ENCODE results near the gene DRC3. TPM values are rescaled to one million over a fixed set of nuclear protein-coding genes. Genes with fewer than 3 reads are reported as not detected.

DRC3 gene
- total RNA-seq, 1 experiment from 2014 or later: 0.69 TPM

DNA sequence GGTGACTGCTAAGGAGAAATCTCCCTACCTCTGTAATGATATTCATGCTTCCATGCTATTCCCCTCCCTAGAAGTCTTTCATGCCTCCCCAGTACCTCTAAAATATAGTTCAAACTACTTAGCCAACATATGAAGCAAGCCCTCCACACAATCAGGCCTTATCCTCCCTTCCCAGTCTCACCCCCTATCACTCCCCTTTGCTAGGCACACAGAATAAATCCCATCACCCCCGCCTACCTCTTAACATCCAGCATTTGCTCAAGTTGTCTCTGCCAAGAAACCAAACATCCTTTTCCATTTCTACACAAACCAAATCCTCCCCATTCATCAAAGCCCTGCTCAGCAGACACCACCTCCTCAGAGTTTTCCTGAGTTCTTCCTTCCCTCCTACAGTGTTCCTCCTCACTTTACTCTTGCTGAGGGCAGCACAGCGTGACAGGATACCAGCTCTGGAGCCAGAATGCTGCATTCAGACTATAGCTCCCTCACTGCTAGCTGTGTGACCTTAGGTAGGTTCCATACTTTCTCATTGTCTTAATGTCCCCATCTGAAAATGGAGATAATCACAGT lies 7.4 kb upstream of the DRC3 start:
- no peak for DNase-seq (ENCODE audit: low read depth)

DNA sequence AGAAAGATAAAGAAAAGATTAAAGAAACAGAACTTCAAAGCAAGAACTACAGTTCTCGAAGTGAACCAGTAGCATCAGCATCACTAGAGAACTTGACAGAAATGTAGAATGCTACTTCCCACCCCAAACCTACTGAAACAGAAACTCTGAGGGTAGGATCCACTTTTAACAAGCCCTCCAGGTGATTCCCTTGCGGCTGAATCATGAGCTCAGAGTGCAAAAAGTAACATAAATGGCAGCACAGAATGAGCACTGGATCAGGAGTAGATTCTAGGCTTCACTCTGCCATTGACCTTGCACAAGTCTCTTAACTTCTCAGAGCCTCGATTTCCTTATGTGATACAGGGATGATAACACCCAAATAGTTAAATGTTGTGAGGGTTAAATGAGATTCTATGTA lies 6.3 kb upstream of the DRC3 start:
- DNase-seq (ENCODE audit: low read depth): no peak

DNA sequence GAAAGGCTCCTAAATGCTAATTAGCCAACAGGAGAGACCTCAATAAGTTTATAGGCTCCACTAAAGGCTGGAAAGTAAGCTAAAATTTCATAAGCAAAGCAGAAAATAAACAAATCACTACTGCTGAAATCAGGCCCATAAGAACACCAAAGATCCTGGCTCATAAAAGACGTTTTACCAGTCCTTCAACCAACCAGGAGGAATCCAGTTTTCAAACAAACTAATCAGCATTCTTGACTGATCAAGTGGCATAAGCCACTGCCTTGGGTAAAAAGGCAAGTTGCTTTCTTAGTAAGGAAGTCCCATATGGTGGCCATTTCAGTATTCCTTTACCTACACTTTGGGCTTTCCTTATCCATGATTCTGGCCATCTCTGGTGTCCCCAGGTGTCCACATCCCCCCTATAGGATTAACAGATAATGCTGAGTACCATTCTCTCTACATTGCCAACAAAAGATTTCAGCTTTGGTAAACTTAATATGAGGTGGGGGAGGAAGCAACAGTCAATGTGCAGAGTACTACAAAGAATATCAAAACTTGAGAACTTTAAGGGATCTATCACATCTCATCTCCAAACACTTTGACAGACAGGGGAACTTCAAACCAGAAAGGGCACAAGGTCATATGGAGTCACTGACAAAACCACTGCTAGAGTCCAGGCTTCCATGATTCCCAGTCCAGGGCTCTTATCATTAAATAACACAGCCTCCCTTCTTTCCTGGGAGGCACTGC lies 1.8 kb upstream of the DRC3 start:
- peak; percentile 25 for DNase-seq (ENCODE audit: low read depth)

DNA sequence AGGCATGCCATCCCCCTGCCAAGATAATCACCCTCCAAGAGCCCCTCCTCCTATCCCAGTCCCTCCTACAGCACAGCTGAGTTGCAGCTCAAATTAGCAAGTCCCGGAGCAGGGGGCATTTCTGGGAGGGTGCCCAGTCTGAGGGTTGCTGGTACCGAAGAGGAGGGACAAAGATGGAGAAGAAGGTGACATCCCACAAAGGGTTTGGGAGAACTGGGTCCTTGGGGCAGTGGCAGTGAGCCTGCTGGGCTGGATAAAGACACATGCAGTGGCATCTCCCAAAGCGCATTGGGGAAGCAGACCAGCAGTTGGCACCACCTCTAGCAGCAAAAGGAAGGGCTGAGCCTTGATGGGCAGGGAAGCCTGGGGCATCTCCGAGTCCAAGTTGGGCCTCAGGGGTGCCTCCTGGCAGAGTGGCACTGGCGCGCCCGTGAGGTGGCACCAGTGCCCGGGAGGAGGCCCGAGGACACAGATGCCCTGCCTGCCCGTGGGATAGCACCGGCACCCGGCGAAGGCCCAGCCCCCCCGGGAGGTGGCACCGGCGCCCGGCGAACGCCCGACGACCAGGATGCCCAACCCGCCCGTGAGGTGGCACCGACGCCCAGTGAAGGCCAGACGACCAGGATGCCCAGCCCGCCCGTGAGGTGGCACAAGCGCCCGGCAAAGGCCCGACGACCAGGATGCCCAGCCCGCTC lies 1.1 kb upstream of the DRC3 start:
- peak; percentile 51 for DNase-seq (ENCODE audit: low read depth)

DNA sequence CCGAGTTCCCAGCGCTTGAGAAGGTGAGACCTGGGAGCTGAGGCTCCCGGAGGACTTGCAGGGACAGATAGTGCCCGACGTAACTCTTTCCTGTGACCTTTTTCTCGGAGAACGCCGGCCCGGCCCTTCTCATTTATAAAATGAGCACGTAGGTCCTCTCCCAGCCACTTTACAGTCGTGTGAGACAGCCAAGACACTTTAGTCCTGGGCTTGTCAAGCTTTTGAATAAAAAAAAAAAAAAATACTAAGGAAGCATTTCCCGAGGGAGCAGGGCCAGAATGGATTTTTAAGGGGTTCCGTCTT lies 241 bp downstream of the DRC3 start:
- DNase-seq (ENCODE audit: low read depth): no peak

DNA sequence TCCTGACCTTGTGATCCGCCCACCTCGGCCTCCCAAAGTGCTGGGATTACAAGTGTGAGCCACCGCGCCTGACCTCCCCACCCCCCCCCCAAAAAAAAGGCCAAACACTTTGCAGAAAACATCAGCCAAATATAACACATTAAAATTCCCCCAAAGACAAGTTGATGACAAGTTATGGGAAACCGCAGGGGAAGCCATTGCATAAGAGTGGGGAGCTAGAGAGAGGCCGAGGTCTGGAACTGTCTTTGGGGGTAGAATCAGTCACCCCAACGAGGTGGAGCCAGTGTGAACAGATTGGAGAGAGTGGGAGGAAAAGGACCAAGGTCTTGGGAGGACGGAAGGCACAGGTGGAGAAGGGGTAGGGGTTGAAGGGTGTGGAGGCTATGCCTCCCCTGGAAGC lies 2.8 kb downstream of the DRC3 start:
- no peak for DNase-seq (ENCODE audit: low read depth)

DNA sequence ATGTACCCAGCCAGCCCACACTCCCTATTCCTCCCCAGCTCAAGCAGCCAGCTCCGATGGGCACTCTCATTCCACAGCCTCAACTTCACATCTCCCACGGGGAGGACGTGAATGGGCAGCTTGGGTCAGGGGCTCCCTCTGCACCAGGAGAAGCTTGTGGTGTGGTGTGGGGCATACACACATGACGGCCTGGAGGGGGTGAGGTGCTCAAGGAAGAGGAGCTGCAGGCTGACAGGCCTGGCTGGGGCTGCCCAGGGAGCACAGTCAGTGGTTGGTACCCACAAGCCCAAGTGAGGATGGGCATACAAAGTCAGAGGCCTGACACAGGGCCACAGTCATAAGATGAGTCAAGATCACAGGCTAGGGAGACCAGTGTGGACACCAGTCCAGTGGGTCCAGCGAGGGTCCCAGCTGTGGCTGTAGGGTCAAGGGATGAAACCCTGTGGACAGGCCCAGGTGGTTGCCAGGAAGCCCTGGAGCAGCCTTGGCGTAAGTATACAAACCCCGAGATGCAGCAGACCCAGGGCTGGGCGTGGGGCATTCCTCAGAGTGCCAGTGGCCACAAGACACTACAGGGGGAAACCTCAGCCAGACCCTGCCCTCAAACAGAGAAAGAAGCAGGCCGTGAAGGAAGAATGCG lies 4.4 kb downstream of the DRC3 start:
- no peak for DNase-seq (ENCODE audit: low read depth)

DNA sequence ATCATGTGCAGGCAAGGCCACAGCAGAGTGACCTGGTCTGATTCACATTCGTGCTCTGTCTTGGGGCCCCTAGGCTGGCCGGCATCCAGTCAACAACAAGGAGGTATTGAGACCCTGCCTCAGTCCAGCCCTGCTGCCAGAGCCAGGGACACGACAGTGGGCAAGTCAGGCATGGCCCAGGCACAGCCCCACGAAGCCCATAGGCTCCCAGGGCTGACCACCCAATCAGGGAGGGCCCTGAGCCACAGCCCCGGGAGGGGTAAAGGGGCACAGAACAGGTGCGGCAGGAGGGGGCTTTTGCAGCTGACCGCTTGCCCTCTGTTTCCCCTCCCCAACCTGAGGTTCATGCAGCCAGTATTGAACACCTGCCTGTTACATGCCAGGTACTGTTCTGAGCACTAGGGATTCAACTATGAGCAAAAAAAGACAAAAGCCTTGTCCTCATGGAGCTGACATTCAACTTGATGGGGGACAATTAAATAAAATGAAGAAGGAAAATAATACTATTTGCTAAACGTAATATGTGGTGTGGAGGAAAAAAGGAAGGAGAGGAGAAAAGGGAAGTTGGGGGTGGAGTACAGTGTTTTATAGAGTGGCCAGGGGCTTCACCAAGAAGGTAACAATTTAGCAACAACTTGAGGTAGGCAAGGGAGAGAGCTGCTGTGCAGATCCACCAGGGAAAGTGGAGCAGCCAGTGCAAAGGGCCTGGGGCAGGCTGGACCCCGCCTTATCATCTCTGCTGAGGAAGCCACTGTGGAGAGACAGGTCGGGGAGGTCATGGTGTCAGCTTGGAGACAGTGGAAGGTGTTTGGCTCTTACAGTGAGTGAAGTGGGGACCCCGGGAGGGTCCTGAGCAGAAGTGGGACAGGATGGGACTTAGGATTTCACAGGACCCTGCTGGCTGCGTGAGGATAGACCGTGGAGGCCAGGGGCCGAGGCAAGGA lies 6.1 kb downstream of the DRC3 start:
- DNase-seq (ENCODE audit: low read depth): no peak

DNA sequence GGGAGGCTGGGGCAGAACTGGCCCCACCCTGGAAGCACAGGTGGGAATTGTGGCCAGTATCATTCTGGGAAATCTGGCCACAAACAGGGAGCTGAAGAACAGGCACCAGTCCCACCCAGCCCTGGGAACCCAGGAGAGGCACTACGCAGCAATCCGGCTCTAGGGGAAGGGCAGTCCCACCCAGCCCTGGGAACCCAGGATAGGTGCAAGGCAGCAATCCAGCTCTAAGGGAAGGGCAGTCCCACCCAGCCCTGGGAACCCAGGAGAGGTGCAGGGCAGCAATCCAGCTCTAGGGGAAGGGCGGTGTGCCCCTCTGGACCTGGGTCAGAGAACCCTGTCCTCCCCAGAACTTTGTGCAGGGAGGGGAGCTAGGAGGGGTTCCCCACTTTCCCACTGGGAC lies 7.1 kb downstream of the DRC3 start:
- DNase-seq (ENCODE audit: low read depth): no peak

DNA sequence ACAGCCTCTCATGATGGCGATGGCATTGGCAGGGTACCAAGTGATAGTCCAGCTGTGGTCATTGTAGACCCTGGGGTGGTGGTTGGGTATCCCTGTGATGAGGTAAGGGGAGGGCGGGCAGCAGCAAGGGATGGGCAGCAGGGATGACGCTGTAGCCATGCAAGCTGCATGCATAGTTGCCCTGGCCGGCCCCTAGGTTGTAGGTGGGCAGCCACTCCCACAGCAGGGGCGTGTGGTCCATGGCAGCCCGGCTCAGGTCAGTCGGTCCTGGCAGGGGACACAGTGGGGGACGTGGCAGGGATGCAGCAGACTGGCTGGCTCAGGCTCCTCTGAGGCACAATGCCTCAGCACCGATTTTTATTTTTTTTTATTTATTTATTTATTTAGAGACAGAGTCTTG lies 8.7 kb downstream of the DRC3 start:
- no peak for DNase-seq (ENCODE audit: low read depth)

DNA sequence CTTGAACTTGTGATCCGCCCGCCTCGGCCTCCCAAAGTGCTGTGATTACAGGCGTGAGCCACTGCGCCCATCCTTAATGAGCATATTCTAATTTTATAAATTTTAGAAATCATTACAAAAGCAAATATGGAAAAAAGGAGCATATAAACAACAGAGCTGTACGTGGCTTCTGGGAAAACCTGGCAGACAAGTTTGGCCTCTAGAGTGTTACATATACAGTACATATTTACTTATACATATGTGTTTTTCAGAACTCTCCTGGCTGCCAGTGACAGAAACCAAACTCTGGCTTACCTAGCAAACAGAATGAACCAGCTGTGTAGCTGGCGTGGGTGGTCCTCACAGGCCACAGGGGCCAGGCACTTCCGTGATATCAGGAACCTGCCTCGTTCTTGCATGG lies 10.1 kb downstream of the DRC3 start:
- DNase-seq (ENCODE audit: low read depth): no peak

DNA sequence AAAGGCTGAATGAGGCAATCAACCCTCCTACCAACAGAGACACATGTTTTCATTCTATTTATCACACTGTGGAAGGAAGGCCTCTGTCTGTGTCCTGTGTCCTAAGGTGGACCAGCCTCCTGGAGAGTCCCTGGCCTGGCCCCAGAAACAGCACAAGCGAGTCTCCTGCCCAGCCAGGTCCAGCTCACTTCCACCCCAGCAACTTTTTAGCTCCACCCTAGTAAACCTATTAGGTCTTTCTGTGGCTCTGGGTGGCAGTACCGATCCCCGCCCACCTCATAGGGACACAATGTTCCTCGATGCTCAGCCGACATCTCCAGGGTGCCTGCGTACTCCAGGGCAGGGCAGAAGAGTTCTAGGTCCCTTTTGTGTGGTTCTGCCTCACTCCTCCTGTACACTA lies 10.7 kb downstream of the DRC3 start:
- no peak for DNase-seq (ENCODE audit: low read depth)

DNA sequence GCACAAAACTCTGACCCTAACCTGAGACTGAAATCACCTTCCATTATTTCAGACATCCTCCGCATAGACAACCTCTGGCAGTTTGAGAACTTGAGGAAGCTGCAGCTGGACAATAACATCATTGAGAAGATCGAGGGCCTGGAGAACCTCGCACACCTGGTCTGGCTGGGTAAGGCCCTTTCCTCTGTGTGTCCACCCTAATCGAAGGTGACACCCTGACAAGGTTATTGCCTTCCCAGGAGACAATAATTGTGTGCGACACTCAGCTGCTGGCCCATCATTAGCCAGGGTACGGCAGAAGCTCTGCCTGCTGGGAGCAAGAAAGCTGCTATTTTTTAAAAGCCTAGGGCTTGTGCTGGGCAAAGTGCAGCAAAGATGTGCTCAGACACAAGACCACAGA lies 11.1 kb downstream of the DRC3 start:
- DNase-seq (ENCODE audit: low read depth): no peak

DNA sequence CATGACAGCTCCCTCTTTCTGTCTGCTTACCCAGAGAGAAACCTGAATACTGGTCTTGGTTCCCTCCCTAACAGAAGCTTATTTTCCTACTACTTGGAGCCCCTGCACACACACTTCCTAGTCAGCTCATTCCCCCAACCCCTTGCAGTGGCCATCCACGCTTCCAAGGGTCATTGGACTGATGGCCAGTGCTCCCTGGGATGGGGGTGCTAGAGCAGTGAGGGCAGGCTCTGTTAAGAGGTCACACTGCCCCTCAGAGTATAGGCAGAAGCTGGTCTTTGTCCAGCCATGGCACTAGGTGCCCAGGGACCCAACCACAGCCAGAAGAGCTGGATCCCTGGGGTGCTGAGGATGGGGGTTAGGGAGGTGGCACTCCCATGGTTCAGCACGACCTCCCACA lies 12.5 kb downstream of the DRC3 start:
- DNase-seq (ENCODE audit: low read depth): no peak

DNA sequence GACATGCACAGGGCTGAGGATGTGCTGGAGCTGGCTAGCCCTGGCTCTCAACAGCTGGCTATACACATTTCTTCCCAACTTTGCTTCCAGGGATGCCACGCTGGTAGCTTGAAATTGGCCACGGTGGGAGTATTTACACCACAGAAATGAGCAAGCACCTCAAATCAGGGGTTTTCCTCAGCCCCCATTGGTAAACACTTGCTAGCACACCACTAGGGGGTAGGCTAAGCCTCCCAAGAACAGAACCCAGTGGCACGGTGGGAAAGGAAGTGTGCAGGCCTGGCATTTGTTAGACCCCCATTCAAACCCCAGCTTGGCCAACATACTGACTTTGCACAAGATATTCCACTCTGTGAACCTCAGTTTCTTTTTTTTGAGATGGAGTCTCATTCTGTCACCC lies 12.9 kb downstream of the DRC3 start:
- peak; percentile 25 for DNase-seq (ENCODE audit: low read depth)

DNA sequence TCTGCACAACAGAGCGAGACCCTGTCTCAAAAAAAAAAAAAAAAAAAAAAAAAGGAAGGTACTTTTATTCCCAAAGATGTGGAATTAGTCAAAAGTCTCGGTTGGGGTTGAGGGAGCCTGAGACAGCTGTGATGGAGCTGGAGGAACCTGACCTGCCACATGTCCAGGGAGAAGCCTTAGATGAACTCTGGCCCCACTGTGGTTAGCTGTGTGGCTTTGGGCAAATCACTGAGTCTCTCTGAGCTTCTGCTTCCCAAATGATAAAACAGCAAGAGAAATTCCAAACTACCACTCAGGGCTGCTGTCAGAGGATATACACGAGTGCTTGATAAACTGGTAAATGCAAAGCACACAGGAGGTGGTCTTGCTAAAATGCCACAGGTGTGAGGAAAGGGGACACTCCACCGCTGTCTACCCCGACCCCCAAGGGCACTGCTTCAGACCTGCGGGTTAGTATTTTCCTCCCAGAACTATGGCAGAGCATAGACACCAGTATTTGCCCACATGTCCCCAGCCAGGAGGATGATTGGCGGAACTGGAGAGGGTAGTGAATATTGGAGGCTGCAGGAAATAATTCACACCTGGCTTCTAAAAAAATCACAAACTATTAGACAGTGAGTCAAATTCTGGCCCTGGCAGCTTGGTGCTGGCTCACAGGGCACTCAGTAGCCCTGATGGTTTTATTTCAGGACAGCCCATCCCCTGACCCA lies 14.7 kb downstream of the DRC3 start:
- no peak for DNase-seq (ENCODE audit: low read depth)

DNA sequence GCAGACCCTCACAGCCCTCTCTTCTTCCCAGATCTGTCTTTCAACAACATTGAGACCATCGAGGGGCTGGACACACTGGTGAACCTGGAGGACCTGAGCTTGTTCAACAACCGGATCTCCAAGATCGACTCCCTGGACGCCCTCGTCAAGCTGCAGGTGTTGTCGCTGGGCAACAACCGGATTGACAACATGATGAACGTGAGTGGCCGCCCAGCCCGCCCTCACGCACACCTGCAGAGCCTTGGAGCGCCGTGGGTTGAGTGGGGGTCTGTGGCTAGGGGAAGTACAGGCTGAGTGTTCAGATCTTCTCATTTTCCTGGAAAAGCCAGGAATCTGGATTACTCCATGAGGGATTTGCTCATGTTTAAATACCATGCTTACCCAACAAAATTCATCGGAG lies 15.2 kb downstream of the DRC3 start:
- DNase-seq (ENCODE audit: low read depth): no peak

DNA sequence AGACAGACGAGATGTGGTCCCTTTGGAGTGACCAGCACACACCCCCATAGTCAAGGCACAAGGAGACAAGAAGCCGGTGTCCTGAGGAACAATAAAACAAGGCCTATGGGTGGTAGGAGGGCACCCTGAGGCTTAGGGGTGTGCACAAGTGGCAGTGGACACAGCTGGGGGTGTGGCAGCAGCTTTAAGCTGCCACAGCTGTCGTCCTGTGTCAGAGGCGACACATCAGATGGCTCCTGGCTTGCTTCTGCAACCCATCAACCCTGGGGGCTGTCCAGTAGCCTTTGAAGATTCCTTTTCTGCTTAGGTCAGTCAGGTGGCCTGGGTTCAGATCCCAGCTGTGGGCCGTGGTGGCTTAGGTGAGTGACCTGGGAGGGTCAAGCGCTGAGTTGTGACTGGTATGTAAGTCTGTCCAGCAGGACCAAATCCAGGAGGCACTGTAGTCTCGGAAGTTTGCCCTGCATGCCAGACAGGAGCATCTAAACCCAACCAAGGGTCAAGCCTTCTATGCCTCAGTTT lies 15.8 kb downstream of the DRC3 start:
- no peak for DNase-seq (ENCODE audit: low read depth)

DNA sequence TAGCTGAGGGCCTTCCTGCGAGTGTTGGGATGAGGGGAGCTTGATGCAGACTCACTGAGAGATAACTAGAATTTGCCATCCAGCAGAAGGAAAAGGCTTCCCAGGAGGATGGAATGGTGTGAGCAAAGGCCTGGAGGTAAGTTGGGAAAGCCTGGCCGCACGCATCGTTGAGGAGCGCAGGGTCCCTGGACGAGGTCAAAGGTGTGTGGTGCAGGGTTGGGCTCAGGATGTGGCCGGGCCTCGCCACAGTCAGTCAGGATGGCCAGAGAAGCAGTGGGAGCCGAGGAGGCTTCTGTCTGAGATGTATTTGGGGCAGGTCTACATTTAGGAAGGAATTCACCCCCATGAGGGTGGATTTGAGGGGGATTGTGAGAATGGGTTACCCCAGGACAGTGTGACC lies 16.4 kb downstream of the DRC3 start:
- DNase-seq (ENCODE audit: low read depth): no peak

DNA sequence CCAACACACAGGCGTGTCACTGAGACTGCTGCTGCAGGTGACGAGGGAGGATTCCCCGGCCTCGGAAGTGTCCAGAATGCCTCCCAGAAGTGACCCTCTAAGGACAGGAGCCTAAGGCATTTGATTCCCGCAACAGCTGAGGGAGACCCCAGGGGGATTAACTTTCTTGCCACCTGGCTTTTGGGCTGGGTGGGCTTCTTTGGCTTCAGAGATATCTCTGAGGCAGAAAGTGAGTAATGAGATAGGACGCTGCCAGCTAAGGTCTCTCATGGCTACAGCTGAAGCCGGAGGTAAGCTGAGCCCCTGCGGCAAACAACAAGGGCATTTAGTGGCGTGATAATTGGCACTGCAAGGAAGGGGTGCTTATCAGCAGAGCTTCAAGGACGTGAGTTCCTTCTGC lies 17.0 kb downstream of the DRC3 start:
- no peak for DNase-seq (ENCODE audit: low read depth)

DNA sequence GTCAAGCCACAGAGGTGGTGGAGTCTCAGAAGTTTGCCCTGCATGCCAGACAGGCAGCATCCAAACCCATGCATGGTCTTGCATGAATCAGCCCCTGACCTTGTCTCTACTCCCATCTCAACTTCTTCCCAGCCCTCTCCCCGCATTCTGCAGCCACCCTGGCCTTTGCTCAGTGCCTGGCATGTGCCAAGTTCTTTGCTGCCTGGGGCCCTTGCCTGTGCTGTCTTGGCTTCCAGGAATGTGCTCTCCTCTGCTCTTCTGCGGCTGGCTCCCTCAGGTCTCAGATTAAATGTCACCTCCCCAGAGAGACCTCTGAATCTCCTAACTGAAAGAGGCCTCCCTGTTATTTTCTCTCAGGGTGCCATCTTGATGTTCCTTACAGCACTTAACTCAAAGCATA lies 17.6 kb downstream of the DRC3 start:
- peak; percentile 96 for DNase-seq (ENCODE audit: low read depth)

All from M059J (cell line).